PFSK-1 (cell line): ENCODE data around the gene SFI1.

ENCODE experiments used
- REST ChIP-seq, 2 experiments: IDR thresholded peaks; 2 replicates each; pipeline versions ENCODE4 v1.6.1 to v1.8.0; 2011 to 2012; ENCODE audit warnings: low read depth in 2 of 2, low read length in 2 of 2, control low read depth in 1 of 2, inconsistent platforms in 1 of 2, mild to moderate bottlenecking in 1 of 2, moderate library complexity in 1 of 2; ENCODE audit not compliant: insufficient read depth in 1 of 2
- TAF1 ChIP-seq: IDR thresholded peaks from 2 replicates; pipeline ENCODE4 v1.6.1; 2012; ENCODE audit warnings: low read length, control low read depth, borderline replicate concordance; ENCODE audit not compliant: insufficient read depth

GRCh38 chr22:31509061-31509762, 12.9 kb downstream of the SFI1 start:
- no peak for TF ChIP-seq REST (IDR thresholded peaks at IDR 0.05; ENCODE audit: insufficient read depth in 1 of 2, low read depth in 2 of 2, low read length in 2 of 2)
- TF ChIP-seq TAF1, result no peak
